K562 (cell line): ENCODE measurements around the gene CTF1. TPM values are rescaled to one million over a fixed set of nuclear protein-coding genes. Genes with fewer than 3 reads are reported as not detected.

Source experiments
- ATAC-seq: fragments of 200-7000 bp; cut with Tn5 transposase; 3 replicates; pipeline ENCODE4 v1.9.1; 2020; ENCODE audit warnings: moderate library complexity
- BruUV-seq: library from RNA; stranded (reverse); fragments of 400-500 nt; replicated peaks from 2 replicates; lab custom pipeline; 2021; lab: Mats Ljungman, UMichigan
- CTCF ChIA-PET: fragments of 300-600 bp; formaldehyde crosslinking; extraction: SDS; loops from one replicate; lab custom pipeline; 2021; ENCODE audit warnings: low intra/inter-chr PET ratio; lab: Yijun Ruan, JAX
- POLR2A ChIA-PET: fragments of 300-600, 350-650 bp; sonication (Branson Sonifier 250); formaldehyde crosslinking; extraction: SDS; loops from one replicate; lab custom pipeline; 2021; ENCODE audit warnings: antibody characterized with exemption, inconsistent platforms; lab: Yijun Ruan, JAX
- DNase-seq, 4 experiments: peaks; one replicate each; pipeline versions ENCODE4 v3.0.0 to v3.0.0-alpha.2; 2011 to 2018; ENCODE audit warnings: low spot score in 3 of 4, mixed read lengths in 3 of 4; ENCODE audit errors: extremely low read depth in 1 of 4
- FAIRE-seq: peaks from 2 replicates; lab custom pipeline; 2011; peaks lifted over from hg19 to GRCh38; lab: Jason Lieb, UNC
- H2AFZ ChIP-seq: 2 replicates; pipeline ENCODE4 v1.6.0; 2011; ENCODE audit warnings: low read depth, low read length, control low read depth, inconsistent platforms
- H3K27ac ChIP-seq: fragments of 200-600 bp; 3 replicates; pipeline ENCODE4 v1.8.0; 2011; ENCODE audit warnings: low read depth, mild to moderate bottlenecking, control low read depth, inconsistent platforms, low read length, moderate library complexity, mixed read lengths; ENCODE audit errors: extremely low read depth
- H3K27me3 ChIP-seq, 2 experiments: fragments of 300-600 bp in 1 of 2; 2 replicates in 1 of 2; 3 replicates in 1 of 2; pipeline versions ENCODE4 v1.6.0 to v1.8.0; 2011; ENCODE audit warnings: inconsistent platforms in 2 of 2, low read length in 2 of 2, mild to moderate bottlenecking in 1 of 2, mixed read lengths in 1 of 2, moderate library complexity in 1 of 2; ENCODE audit not compliant: control insufficient read depth in 2 of 2, insufficient read depth in 2 of 2
- H3K36me3 ChIP-seq: fragments of 300-600 bp; 3 replicates; pipeline ENCODE4 v1.8.0; 2011; ENCODE audit warnings: mild to moderate bottlenecking, low read length, inconsistent platforms; ENCODE audit not compliant: control insufficient read depth, insufficient read depth
- H3K4me1 ChIP-seq, 2 experiments: fragments of 200-600 bp in 1 of 2; replicated peaks in 1 of 2; 2 replicates in 1 of 2; 3 replicates in 1 of 2; pipeline versions ENCODE4 v1.5.1 to v1.8.0; 2011; ENCODE audit warnings: inconsistent platforms in 2 of 2, low read length in 2 of 2, mild to moderate bottlenecking in 1 of 2, mixed read lengths in 1 of 2, moderate library complexity in 1 of 2; ENCODE audit not compliant: control insufficient read depth in 2 of 2, insufficient read depth in 2 of 2
- H3K4me2 ChIP-seq: 2 replicates; pipeline ENCODE4 v1.6.1; 2011; ENCODE audit warnings: low read length, control low read depth, inconsistent platforms, mixed read lengths; ENCODE audit not compliant: insufficient read depth
- H3K4me3 ChIP-seq: fragments of 200-600 bp; sonication (generic), shearing (Covaris generic); 2 replicates; pipeline ENCODE4 v1.5.1; 2016; ENCODE audit warnings: control low read depth, inconsistent platforms
- H3K79me2 ChIP-seq: fragments of 200-600 bp; 3 replicates; pipeline ENCODE4 v1.8.0; 2011; ENCODE audit warnings: low read length, inconsistent platforms; ENCODE audit not compliant: control insufficient read depth, insufficient read depth
- H3K9ac ChIP-seq, 2 experiments: 2 replicates each; pipeline versions ENCODE4 v1.6.0 to v1.6.1; 2011; ENCODE audit warnings: low read depth in 2 of 2, low read length in 2 of 2, control low read depth in 1 of 2, inconsistent platforms in 1 of 2, mild to moderate bottlenecking in 1 of 2, mixed read lengths in 1 of 2; ENCODE audit not compliant: insufficient read depth in 1 of 2
- H3K9me1 ChIP-seq: one replicate; pipeline ENCODE4 v1.6.0; 2011; ENCODE audit warnings: inconsistent platforms, mild to moderate bottlenecking, low read length, moderate library complexity; ENCODE audit not compliant: control insufficient read depth, insufficient read depth
- H3K9me3 ChIP-seq: replicated peaks from 2 replicates; pipeline ENCODE4 v1.5.1; 2011; ENCODE audit warnings: low read depth, low read length, inconsistent platforms; ENCODE audit not compliant: control insufficient read depth, insufficient read depth
- H4K20me1 ChIP-seq: replicated peaks from 2 replicates; pipeline ENCODE4 v1.6.1; 2011; ENCODE audit warnings: low read length, inconsistent platforms, mixed read lengths; ENCODE audit not compliant: control insufficient read depth, insufficient read depth
- ARHGAP35 ChIP-seq: fragments of 450-650 bp; IDR thresholded peaks from 2 replicates; pipeline ENCODE4 v1.6.1; 2018; ENCODE audit not compliant: partially characterized antibody
- ARID1B ChIP-seq: fragments of 450-650 bp; IDR thresholded peaks from 2 replicates; pipeline ENCODE4 v1.6.1; 2016; ENCODE audit warnings: antibody characterized with exemption, mild to moderate bottlenecking, inconsistent platforms
- CBX1 ChIP-seq: sonication (generic); IDR thresholded peaks from 2 replicates; pipeline ENCODE4 v1.6.1; 2016; ENCODE audit warnings: antibody characterized with exemption, low read depth, mild to moderate bottlenecking
- CEBPG ChIP-seq, 3 experiments: fragments of 200-800 bp in 1 of 3; sonication (Bioruptor generic) in 1 of 3; sonication (generic) in 1 of 3; formaldehyde crosslinking in 1 of 3; IDR thresholded peaks in 2 of 3; conservative IDR thresholded peaks in 1 of 3; 2 replicates each; pipeline versions ENCODE4 v1.6.1 to v1.8.0; 2016 to 2022; ENCODE audit warnings: missing compliant biosample characterization in 2 of 3, missing genetic modification characterization in 2 of 3, mild to moderate bottlenecking in 1 of 3, missing genetic modification reagents in 1 of 3
- CHCHD3 ChIP-seq: fragments of 250-450 bp; sonication (Bioruptor Pico); IDR thresholded peaks from 2 replicates; pipeline ENCODE4 v2.1.2; 2022; ENCODE audit warnings: mild to moderate bottlenecking
- HDAC2 ChIP-seq: fragments of 450-650 bp; IDR thresholded peaks from 2 replicates; pipeline ENCODE4 v1.6.1; 2016; ENCODE audit warnings: mild to moderate bottlenecking
- LEF1 ChIP-seq: fragments of 450-650 bp; IDR thresholded peaks from 2 replicates; pipeline ENCODE4 v1.6.1; 2016; ENCODE audit warnings: mild to moderate bottlenecking
- MCM2 ChIP-seq: fragments of 450-650 bp; IDR thresholded peaks from 2 replicates; pipeline ENCODE4 v1.6.1; 2017; ENCODE audit warnings: low read depth, mild to moderate bottlenecking
- NCOA2 ChIP-seq, 2 experiments: fragments of 450-650 bp; IDR thresholded peaks; 2 replicates each; pipeline ENCODE4 v1.6.1; 2018; ENCODE audit warnings: mild to moderate bottlenecking in 2 of 2, moderate library complexity in 1 of 2; ENCODE audit not compliant: partially characterized antibody in 2 of 2
- SAFB2 ChIP-seq: fragments of 200-400 bp; formaldehyde crosslinking; IDR thresholded peaks from 2 replicates; pipeline ENCODE4 v1.6.1; 2018; ENCODE audit warnings: borderline replicate concordance, low read length, low read depth, moderate library complexity; ENCODE audit not compliant: severe bottlenecking
- SMARCB1 ChIP-seq: IDR thresholded peaks from 2 replicates; pipeline ENCODE4 v1.6.1; 2011; ENCODE audit warnings: improper control_type of control experiment, low read depth; ENCODE audit not compliant: insufficient read length
- TARDBP ChIP-seq: fragments of 450-650 bp; IDR thresholded peaks from 2 replicates; pipeline ENCODE4 v1.6.1; 2016
- ZNF12 ChIP-seq: sonication (generic); formaldehyde crosslinking; IDR thresholded peaks from 2 replicates; pipeline ENCODE4 v1.4.0; 2020; ENCODE audit warnings: mild to moderate bottlenecking, missing genetic modification reagents
- ZNF124 ChIP-seq: sonication (generic); formaldehyde crosslinking; IDR thresholded peaks from 2 replicates; pipeline ENCODE4 v1.8.1; 2022; ENCODE audit warnings: missing genetic modification reagents
- ZNF239 ChIP-seq: fragments of 250-450 bp; sonication (Bioruptor Pico); IDR thresholded peaks from 2 replicates; pipeline ENCODE4 v1.4.0; 2020; ENCODE audit warnings: mild to moderate bottlenecking
- ZNF717 ChIP-seq: fragments of 250-450 bp; sonication (Bioruptor Pico); IDR thresholded peaks from 2 replicates; pipeline ENCODE4 v1.5.0; 2021
- WGBS: fragments of 100-300 bp; shearing (Covaris generic); methylation state at CpG from one replicate; pipeline ENCODE4 v1.1.6; 2016; ENCODE audit warnings: low coverage, mixed read lengths; ENCODE audit not compliant: insufficient coverage; ENCODE audit errors: missing lambda C conversion rate; 5-methylcytosine and 5-hydroxymethylcytosine counted together
- in situ Hi-C: fragments of 300-500 bp; cut with MboI; formaldehyde crosslinking; loops from 4 replicates; pipeline ENCODE4 v1.15.0; 2018; ENCODE audit warnings: inconsistent platforms, mixed read lengths
- intact Hi-C: fragments of 100-400 bp; cut with micrococcal nuclease; formaldehyde crosslinking; loops from 2 replicates; pipeline ENCODE4 v1.14.2; 2022
- polyA plus RNA-seq, 8 experiments: library from polyadenylated mRNA; depleted of rRNA in 4 of 8; stranded (reverse) in 5 of 8; unstranded in 3 of 8; fragments of >200 nt; fragmentation: Nextera tagmentation in 2 of 8; fragmentation: Illumina TruSeq in 1 of 8; extraction: Ambion mirVana in 2 of 8; extraction: Trizol in 1 of 8; gene quantifications; 2 replicates each; pipeline versions ENCODE4 v1.2.1 to v1.2.3, GENCODE V29; 2011 to 2014; ENCODE audit warnings: inconsistent platforms in 1 of 8, missing spikeins in 1 of 8
- total RNA-seq, 7 experiments: library from RNA; depleted of rRNA in 6 of 7; stranded (reverse); fragments of >200 nt in 6 of 7; fragmentation: Illumina TruSeq in 2 of 7; extraction: Trizol in 2 of 7; gene quantifications; 2 replicates each; pipeline versions ENCODE4 v1.2.1 to v1.2.3, GENCODE V29; 2011 to 2021; ENCODE audit warnings: low replicate concordance in 1 of 7
- TF ChIP-seq, protein P1 (sequence below): fragments of 250-450 bp; sonication (Bioruptor Pico); IDR thresholded peaks from 2 replicates; pipeline ENCODE4 v1.5.0; 2020; ENCODE audit warnings: mild to moderate bottlenecking, borderline replicate concordance
- TF ChIP-seq, protein P2 (sequence below): fragments of 250-450 bp; sonication (Bioruptor Pico); IDR thresholded peaks from 2 replicates; pipeline ENCODE4 v1.8.0; 2022; ENCODE audit warnings: inconsistent platforms

CTF1 gene
- total and polyA plus RNA-seq, 9 of the 15 experiments (the other 6 are each of a cell fraction or from before 2014, with no cell fraction given), result 0.24 to 2.5 (median 0.44) TPM

DNA sequence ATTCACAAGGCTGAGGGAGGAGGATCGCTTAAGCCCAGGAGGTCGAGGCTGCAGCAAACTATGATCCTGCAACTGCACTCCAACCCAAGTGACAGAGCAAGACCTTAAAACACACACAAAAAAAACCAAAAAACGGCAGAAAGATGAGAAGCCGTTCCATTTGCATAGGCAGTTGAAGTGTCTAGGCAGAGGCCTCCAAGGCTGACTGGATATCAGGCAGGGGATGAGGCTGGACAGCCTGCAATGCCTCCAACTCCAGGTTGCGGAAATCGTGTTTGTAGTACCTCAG, 25.0 kb downstream of the CTF1 start (continued):
- TF ChIP-seq, protein P1, sequence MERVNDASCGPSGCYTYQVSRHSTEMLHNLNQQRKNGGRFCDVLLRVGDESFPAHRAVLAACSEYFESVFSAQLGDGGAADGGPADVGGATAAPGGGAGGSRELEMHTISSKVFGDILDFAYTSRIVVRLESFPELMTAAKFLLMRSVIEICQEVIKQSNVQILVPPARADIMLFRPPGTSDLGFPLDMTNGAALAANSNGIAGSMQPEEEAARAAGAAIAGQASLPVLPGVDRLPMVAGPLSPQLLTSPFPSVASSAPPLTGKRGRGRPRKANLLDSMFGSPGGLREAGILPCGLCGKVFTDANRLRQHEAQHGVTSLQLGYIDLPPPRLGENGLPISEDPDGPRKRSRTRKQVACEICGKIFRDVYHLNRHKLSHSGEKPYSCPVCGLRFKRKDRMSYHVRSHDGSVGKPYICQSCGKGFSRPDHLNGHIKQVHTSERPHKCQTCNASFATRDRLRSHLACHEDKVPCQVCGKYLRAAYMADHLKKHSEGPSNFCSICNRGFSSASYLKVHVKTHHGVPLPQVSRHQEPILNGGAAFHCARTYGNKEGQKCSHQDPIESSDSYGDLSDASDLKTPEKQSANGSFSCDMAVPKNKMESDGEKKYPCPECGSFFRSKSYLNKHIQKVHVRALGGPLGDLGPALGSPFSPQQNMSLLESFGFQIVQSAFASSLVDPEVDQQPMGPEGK (CRISPR knock-in tag), result no peak
- TF ChIP-seq HDAC2 (no peak), TARDBP (no peak), CEBPG (CRISPR knock-in tag; IDR thresholded peaks at IDR 0.05) (no peak), CEBPG (tag; conservative IDR thresholded peaks at IDR 0.05 in 1 of 2, IDR thresholded peaks at IDR 0.05 in 1 of 2) (peak in 1 of 2 experiments; percentile 24; a peak in 1 of 4 replicates), ZNF12 (0 out of 2 replicates have a peak, but pooled peaks have one; percentile 16), MCM2 (no peak)

DNA sequence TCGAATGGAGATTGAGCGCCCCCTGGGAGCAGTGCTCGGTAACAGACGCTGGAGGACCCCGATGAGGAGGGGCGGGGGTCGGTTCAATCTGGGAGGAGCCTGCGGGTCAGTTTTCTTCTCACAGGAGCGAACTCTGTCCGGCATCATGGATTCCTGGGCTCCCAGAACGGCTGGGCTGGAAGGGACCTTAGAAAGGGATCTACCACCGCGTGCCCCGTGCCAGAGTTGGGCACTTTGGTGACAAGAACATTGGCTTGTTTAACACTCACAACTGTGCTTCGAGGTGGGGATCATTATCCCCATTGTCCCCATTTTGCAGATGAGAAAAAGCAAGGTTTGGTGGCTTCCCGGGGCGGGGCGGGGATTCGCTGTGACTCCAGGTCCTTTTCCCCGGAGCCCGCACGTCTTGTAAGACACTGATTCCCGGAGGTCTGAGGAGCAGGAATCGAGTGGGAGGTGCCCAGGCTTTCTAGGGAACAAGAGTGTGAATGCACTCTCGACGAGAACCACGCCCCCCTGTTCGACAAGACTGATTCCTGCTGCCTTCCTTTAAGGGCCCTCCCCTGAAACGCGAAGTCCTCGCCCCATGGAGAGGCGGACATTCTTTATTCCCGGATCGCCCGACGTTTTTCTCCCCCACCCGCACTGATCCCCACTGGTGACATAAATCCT, 25.5 kb downstream of the CTF1 start:
- WGBS, result under 1% methylated on average over 37 of the region's 37 CpGs
- FAIRE-seq (no peak), DNase-seq (peak; percentile 87 to 92 (median 88)), ATAC-seq (peak; percentile 45)
- Histone ChIP-seq H3K79me2 (peaks cover 17% of the 10 kb centered on the region), H3K9ac (peak overlapping the region; percentile 58 to 77), H3K4me3 (peak overlapping the region; percentile 85), H3K9me3 (no peaks in the 10 kb centered on the region), H2AFZ (peak overlapping the region; percentile 89), H3K4me1 (peaks cover 3 to 38% of the 10 kb centered on the region in 2 experiments; a peak in 4 of 5 replicates), H3K9me1 (no peaks in the 10 kb centered on the region), H3K36me3 (peaks cover 18% of the 10 kb centered on the region; the same call in 2 of the 3 replicates), H3K4me2 (peak overlapping the region; percentile 92), H4K20me1 (peaks cover 3% of the 10 kb centered on the region; the same call in 1 of the 2 replicates), H3K27ac (peak overlapping the region; percentile 63), H3K27me3 (no peaks in the 10 kb centered on the region; a peak in 1 of 5 replicates)
- intact Hi-C loops (loop anchor here (1.0 to 5.0 kb wide), 7 partner anchors 28 to 265 kb away; partner anchors contain the start of genes BCL7C, CFAP119, FBRS and RNF40), in situ Hi-C loops (loop anchor here (5.0 kb wide), 1 partner anchor 75 kb away; no protein-coding TSS in a partner anchor)
- CTCF ChIA-PET, result interaction anchor here (0.8 to 1.9 kb wide), 4 partner anchors 24 to 263 kb away, joined by 3 to 20 read pairs (median 4); no protein-coding TSS in a partner anchor
- BruUV-seq, result no TSS peak
- POLR2A ChIA-PET, result interaction anchor here (0.7 to 1.0 kb wide), 4 partner anchors 9 to 312 kb away, joined by 3 to 5 read pairs (median 3); partner anchors contain the start of gene ZNF689
- no peak for TF ChIP-seq ZNF717 (CRISPR knock-in tag)
- no peak for TF ChIP-seq ARHGAP35
- TF ChIP-seq LEF1, result no peak
- TF ChIP-seq SMARCB1, result no peak
- no peak for TF ChIP-seq CHCHD3 (CRISPR knock-in tag)
- TF ChIP-seq NCOA2 (IDR thresholded peaks at IDR 0.05; ENCODE audit: partially characterized antibody in 2 of 2), result no peak
- no peak; the same call in 1 of the 2 replicates for TF ChIP-seq ARID1B
- no peak for TF ChIP-seq ZNF239
- TF ChIP-seq, protein P2, sequence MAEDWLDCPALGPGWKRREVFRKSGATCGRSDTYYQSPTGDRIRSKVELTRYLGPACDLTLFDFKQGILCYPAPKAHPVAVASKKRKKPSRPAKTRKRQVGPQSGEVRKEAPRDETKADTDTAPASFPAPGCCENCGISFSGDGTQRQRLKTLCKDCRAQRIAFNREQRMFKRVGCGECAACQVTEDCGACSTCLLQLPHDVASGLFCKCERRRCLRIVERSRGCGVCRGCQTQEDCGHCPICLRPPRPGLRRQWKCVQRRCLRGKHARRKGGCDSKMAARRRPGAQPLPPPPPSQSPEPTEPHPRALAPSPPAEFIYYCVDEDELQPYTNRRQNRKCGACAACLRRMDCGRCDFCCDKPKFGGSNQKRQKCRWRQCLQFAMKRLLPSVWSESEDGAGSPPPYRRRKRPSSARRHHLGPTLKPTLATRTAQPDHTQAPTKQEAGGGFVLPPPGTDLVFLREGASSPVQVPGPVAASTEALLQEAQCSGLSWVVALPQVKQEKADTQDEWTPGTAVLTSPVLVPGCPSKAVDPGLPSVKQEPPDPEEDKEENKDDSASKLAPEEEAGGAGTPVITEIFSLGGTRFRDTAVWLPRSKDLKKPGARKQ, result no peak
- TF ChIP-seq SAFB2, result no peak
- no peak for TF ChIP-seq ZNF124 (CRISPR knock-in tag)
- TF ChIP-seq CBX1, result peak; percentile 97
